ENCODE results near the gene TP53AIP1. TPM values are rescaled to one million over a fixed set of nuclear protein-coding genes. Genes with fewer than 3 reads are reported as not detected.

Gene TP53AIP1
- total and polyA plus RNA-seq, 2 experiments from 2014 or later: 0.07 TPM; not detected in 1

GRCh38 chr11:128888034-128888985 lies 54.4 kb downstream of the TP53AIP1 start (continued):
- TF ChIP-seq ZNF462 (CRISPR knock-in tag; IDR thresholded peaks at IDR 0.05): no peak
- TF ChIP-seq NANOG (IDR thresholded peaks at IDR 0.05; ENCODE audit: borderline replicate concordance): no peak
- no peak for TF ChIP-seq REST (IDR thresholded peaks at IDR 0.05; ENCODE audit: unreplicated experiment)
- no peak for TF ChIP-seq EZH2phosphoT487 (IDR thresholded peaks at IDR 0.05; ENCODE audit: unreplicated experiment)
- no peak for TF ChIP-seq CREB1 (CRISPR knock-in tag; IDR thresholded peaks at IDR 0.05; ENCODE audit: low read depth)
- TF ChIP-seq ZNF331 (CRISPR knock-in tag; IDR thresholded peaks at IDR 0.05; ENCODE audit: low read depth): no peak
- no peak for TF ChIP-seq POLR2AphosphoS5 (IDR thresholded peaks at IDR 0.05; ENCODE audit: low read depth)
- no peak for TF ChIP-seq ETS1 (IDR thresholded peaks at IDR 0.05)

All from GM23338 (cell line).